HUDEP-2 (cell line): Measurements from ENCODE around the gene GTF2I.
A peak's percentile ranks its signal among the peaks of the same experiment; 100 is the strongest.
"Not testable (repeated sequence)": the region's sequence is repeated elsewhere in the genome, so short reads cannot be mapped to it uniquely, and the experiment has no call there.

Experiments used
- DNase-seq, 76 experiments: peaks; one replicate each; lab custom pipeline; 2025; ENCODE audit not compliant: unreplicated experiment in 76 of 76; lab: John Stamatoyannopoulos, UW

GTF2I gene

DNA sequence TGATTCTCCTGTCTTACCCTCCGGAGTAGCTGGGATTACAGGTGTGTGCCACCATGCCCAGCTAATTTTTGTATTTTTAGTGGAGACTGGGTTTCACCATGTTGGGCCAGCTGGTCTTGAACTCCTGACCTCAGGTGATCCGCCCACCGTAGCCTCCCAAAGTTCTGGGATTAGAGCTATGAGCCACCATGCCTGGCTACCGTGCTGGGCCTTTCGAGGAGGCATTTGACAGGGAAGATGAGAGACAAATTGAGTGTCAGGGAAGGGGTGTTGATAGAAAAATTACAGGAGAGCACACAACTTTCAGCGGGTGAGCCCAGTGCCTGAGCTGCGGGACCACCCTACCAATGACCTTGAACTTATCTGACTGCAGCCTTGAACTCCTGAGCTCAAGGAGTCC lies 112.5 kb downstream of the GTF2I start:
- not testable (repeated sequence) for DNase-seq

DNA sequence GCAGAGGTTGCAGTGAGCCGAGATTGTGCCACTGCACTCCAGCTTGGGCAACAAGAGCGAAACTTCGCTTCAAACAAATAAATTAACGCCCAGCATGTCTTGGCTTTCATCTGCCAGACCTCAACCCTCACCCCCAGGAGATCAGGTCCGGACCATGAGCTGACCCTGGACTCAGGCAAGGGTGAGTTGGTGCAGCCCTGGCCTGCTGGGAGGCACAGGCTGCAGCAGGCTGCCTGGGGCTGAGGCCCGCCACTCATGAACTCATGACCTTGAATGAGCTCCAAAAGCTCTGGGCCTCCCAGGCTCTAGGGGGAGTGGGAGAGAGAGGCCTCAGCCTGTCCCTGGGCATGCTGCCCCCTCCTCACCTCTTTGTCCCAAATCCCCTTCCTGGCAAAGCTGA lies 114.6 kb downstream of the GTF2I start:
- not testable (repeated sequence) for DNase-seq

DNA sequence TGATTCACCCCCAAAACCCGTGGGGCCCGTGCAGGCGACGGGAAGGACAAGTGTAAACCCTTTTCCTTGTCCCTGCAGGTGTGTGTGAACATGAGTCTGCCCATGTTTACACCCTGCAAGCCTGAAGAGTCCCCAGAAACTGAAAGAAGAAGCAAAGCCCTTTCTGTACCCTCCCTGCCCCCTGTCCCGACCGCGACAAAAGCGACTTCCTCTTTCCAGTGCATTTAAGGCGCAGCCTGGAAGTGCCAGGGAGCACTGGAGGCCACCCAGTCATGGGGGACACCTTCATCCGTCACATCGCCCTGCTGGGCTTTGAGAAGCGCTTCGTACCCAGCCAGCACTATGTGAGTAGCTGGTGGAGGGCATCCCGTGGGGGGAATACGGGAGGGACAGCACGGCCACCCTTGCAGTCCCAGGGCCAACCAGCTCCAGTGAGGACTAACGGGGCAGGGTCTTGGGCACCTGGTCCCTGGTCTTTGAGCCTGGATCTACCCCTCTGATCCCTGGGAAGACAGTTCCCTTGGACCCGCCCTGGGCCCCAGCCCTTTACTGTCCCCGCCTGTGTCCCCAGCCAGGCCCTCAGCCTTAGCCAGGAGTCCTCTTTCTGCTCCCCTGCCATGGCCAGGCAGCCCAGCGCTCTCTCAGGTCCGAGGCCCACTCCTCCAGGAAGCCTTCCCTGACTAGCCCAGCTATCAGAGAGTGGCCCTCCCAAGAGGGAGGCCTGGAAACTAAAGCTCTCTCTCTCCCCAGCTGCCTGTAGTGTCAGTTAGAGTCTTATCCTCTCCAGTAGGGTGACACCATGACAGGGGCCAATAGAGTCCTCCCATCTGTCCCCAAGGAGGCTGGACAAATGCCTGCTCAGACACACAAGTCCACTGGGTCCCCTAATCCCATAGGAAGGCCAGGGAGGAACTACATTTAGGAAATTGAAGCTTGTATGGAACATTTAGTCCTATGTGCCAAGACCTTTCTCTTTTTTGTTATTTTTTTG lies 116.5 kb downstream of the GTF2I start, which contains the start of gene NCF1:
TSS of gene NCF1 (plus strand) at position 252 of the 991 bp plus-strand sequence. CDS start at position 273, 21 bp downstream.
- DNase-seq, result not testable (repeated sequence)

DNA sequence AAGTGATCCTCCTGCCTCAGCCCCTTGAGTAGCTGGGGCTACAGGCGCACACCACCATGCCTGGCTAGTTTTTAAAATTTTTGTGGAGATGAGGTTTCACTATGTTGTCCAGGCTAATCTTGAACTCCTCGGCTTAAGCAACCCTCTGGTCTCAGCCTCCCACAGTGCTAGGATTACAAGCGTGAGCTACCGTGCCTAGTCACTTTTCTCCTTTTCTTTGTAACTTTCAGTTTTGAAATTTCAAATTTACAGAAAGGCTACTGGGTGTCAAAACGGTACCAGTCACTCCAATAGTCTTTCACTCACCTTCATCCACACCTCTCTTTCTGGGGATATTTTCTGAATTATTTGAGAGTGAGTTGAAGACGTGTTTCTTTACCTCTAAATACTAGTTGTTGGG lies 117.6 kb downstream of the GTF2I start:
- DNase-seq, result not testable (repeated sequence)

DNA sequence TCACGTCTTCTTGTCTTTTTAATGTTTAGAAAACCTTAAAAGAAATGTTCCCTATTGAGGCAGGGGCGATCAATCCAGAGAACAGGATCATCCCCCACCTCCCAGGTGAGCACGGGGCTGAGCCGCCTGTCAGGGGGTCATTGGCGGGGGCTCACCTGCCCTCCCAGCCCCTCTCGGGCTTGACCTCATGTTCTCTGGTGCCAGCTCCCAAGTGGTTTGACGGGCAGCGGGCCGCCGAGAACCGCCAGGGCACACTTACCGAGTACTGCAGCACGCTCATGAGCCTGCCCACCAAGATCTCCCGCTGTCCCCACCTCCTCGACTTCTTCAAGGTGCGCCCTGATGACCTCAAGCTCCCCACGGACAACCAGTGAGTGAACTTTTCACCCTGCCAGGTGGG lies 121.5 kb downstream of the GTF2I start:
- not testable (repeated sequence) for DNase-seq

DNA sequence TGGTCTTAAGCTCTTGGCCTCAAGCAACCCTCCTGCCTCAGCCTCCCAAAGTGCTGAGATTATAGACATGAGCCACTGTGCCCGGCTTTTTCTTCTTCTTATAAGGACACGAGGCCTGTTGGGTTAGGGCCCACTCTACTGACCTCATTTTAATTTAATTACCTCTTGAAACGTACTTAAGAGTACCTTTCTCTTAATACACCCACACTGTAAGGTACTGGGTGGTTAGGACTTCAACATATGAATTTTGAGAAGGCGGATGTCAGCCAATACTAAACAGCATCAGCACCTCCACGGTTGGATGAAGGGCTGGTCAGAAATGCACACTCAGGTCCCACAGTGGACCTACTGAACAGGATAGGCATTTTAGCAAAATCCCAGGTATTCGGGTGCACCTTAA lies 124.2 kb downstream of the GTF2I start:
- not testable (repeated sequence) for DNase-seq

DNA sequence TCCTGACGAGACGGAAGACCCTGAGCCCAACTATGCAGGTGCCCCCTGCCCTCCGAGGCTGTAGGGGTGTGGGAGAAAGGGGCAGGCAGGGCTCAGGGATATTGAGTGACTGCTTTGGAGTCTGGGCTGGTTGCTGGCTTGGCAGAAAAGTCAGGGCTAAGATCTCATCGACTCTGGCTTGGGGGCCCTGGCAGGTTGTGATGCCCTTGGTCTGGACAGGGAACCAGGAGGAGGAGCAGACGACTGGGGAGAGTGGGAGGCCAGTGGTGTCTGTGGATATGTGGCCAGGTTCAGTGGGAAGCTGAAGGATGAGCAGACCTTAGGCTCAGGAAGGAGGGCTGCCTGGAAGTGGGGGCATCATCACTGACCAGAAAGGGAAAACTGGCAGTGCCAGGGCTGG lies 126.1 kb downstream of the GTF2I start:
- not testable (repeated sequence) for DNase-seq

DNA sequence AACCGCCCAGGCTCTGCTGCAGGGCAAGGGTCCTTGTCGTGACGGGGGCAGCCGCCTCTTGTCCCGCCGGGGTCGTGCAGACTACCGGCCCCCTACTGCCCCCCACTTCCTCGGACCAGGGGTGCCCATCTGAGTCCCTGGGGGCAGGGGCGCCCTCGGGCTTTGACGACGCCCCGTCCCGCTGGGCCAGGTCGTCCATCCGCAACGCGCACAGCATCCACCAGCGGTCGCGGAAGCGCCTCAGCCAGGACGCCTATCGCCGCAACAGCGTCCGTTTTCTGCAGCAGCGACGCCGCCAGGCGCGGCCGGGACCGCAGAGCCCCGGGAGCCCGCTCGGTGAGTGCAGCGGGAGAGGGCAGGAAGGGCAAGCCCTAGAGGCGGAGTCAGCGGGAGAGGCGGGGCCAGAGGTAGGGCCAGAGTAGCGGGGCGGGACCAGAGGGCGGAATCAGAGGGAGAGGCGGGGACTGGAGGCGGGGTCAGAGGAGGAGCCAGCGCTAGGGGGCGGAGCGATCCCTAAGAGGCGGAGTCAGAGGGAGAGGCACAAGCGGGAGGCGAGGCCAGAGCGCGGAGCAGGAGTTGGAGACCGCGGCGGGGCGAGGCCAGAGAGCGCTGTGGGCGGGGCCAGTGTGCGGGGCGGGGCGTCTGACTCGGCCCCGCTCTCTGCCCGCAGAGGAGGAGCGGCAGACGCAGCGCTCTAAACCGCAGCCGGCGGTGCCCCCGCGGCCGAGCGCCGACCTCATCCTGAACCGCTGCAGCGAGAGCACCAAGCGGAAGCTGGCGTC lies 131.0 kb downstream of the GTF2I start:
- peak in 73 of 76 experiments; percentile 6 to 96 (median 87) for DNase-seq

DNA sequence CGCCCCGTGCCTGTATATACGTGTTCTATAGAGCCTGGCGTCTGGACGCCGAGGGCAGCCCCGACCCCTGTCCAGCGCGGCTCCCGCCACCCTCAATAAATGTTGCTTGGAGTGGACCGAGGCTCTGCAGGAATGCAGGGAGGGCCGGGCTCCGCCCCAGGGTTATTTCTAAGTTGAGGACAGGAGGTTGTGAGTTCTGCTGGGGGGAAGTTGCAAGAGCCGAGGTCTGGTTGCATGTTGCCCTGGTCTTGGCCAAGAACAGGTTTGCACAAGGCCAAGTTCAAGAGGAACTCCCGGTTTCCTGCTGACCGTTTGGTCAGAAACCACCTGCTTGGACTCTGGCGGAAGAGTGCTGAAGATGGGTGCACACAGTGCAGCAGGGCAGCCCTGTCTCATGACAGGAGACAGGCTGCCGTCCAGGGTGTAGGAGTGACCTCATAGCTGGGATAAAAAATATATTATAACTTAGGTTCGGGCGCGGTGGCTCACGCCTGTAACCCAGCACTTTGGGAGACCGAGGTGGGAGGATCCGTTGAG lies 131.8 kb downstream of the GTF2I start:
- DNase-seq, result not testable (repeated sequence)

DNA sequence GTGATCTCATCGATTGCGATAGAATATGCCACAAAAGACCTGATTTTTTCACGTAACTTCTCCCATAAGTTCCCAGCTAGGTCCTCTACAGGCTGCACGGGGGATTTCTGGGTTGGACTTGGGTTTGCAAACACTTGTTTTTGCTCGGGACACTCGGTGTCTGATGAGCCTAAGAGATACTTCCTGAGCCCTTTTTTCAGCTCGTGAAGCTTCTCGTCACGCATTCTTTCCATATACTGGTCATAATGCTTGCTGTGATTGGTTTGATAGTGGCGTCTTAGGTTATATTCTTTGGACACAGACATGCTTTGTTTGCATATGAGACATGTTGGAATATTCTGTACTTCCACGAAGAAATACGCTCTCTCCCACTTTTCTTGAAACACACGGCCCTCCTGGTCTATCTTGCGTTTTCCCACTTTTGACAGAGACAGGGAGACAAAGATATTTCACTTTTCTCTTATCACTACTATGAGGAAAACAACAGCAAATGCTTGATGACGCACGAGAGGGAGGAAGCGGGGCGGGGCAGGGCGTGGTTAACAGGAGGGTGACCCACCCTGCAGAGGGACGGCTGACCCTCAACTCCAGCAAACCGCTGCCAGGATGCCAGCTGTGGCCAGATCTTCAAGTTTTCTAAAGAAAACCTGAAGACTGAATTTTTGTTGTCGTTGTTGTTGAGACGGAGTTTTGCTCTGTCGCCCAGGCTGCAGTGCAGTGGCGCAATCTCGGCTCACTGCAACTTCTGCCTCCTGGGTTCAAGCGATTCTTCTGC lies 140.5 kb downstream of the GTF2I start:
- DNase-seq, result not testable (repeated sequence)

DNA sequence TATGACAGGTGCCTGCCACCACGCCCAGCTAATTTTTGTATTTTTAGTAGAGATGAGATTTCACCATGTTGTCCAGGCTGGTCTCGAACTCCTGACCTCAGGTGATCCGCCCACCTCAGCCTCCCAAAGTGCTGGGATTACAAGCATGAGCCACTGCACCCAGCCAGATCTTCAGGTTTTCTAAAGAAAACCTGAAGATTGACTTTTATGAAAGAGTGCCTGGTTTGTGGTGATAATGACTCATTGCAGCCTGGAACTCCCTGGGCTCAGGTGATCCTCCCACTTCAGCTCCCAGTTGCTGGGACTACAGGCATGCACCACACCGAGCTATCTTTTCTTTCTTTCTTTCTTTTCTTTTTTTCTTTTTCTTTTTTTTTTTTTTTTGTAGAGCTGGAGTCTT lies 141.1 kb downstream of the GTF2I start:
- peak in 3 of 76 experiments; percentile 0 for DNase-seq
